ENCODE measurements around the gene FBXO38. TPM values are rescaled to one million over a fixed set of nuclear protein-coding genes. Genes with fewer than 3 reads are reported as not detected.

Gene FBXO38
- total and polyA plus RNA-seq, 2 of the 13 experiments (the other 11 are each of a cell fraction or from before 2014, with no cell fraction given), result 24.8 to 35.9 TPM

GRCh38 chr5:148383564-148384379 is at the start of gene FBXO38 (continued):
- TF ChIP-seq ZBTB8A (CRISPR knock-in tag; IDR thresholded peaks at IDR 0.05; ENCODE audit: borderline replicate concordance, low read depth), result no peak
- no peak; the same call in 1 of the 2 replicates for TF ChIP-seq DNMT3B (CRISPR knock-in tag; conservative IDR thresholded peaks at IDR 0.05)
- no peak for TF ChIP-seq ZNF597 (CRISPR knock-in tag; IDR thresholded peaks at IDR 0.05)
- no peak for TF ChIP-seq CREB3 (CRISPR knock-in tag; IDR thresholded peaks at IDR 0.05)
- peak; percentile 72; the same call in 1 of the 2 replicates for TF ChIP-seq TBX2 (CRISPR knock-in tag; IDR thresholded peaks at IDR 0.05; ENCODE audit: borderline replicate concordance)
- no peak for TF ChIP-seq RNF219 (CRISPR knock-in tag; IDR thresholded peaks at IDR 0.05)
- peak; percentile 91; the same call in 1 of the 3 replicates for TF ChIP-seq MXI1 (IDR thresholded peaks at IDR 0.05; ENCODE audit: borderline replicate concordance, low read depth, low read length)
- no peak for TF ChIP-seq CAMTA2 (CRISPR knock-in tag; IDR thresholded peaks at IDR 0.05; ENCODE audit: borderline replicate concordance)
- TF ChIP-seq TGIF2 (CRISPR knock-in tag; IDR thresholded peaks at IDR 0.05), result peak; percentile 91
- peak; percentile 45; the same call in 1 of the 2 replicates for TF ChIP-seq GATA4 (IDR thresholded peaks at IDR 0.05; ENCODE audit: borderline replicate concordance, low read depth)
- 0 out of 2 replicates have a peak, but pooled peaks have one; percentile 19 for TF ChIP-seq PRDM10 (CRISPR knock-in tag; IDR thresholded peaks at IDR 0.05; ENCODE audit: low read depth)
- TF ChIP-seq ZNF44 (CRISPR knock-in tag; IDR thresholded peaks at IDR 0.05), result no peak
- no peak for TF ChIP-seq E2F5 (CRISPR knock-in tag; conservative IDR thresholded peaks at IDR 0.05)
- TF ChIP-seq ZNF781 (CRISPR knock-in tag; IDR thresholded peaks at IDR 0.05; ENCODE audit: borderline replicate concordance, not compliant biosample characterization), result no peak
- peak; percentile 71; the same call in 1 of the 2 replicates for TF ChIP-seq RFXAP (CRISPR knock-in tag; IDR thresholded peaks at IDR 0.05; ENCODE audit: borderline replicate concordance)
- 0 out of 2 replicates have a peak, but pooled peaks have one; percentile 45 for TF ChIP-seq ZNF761 (CRISPR knock-in tag; conservative IDR thresholded peaks at IDR 0.05)
- TF ChIP-seq ARNT2 (CRISPR knock-in tag; IDR thresholded peaks at IDR 0.05; ENCODE audit: low read depth), result no peak
- TF ChIP-seq CHD4 (IDR thresholded peaks at IDR 0.05; ENCODE audit: borderline replicate concordance, low read length), result no peak
- TF ChIP-seq HMG20A (CRISPR knock-in tag; IDR thresholded peaks at IDR 0.05; ENCODE audit: borderline replicate concordance), result no peak; the same call in 1 of the 2 replicates
- no peak for TF ChIP-seq ZNF256 (CRISPR knock-in tag; conservative IDR thresholded peaks at IDR 0.05)

Measured in HepG2 (cell line).